CD4-positive, alpha-beta T cell treated with Interleukin-10 for 1 hour (primary cell): Measurements from ENCODE around the gene PTGR3.

Experiments
- DNase-seq: peaks from one replicate; pipeline ENCODE4 v3.0.0-alpha.2; 2020

The PTGR3 gene

GRCh38 chr18:75214332-75214690 lies 5.4 kb upstream of the PTGR3 start:
- DNase-seq: no peak

GRCh38 chr18:75213611-75214331 lies 4.8 kb upstream of the PTGR3 start:
- DNase-seq: no peak

DNA sequence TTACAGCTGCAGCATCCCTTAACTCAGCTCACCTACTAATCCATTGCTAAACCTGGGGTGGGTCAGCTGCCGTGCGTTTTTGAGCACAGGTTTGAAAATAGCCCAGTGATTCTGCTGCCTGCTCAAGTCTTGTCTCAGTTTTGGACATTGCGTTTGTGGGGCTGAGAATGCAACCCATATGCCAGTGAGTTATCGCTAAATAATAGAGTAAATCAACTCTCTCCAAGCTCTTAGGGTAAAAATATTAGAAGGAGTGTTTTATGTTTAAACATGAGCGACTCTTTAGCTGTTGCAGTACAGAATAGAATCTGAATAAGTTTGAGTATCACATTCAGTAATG lies 3.8 kb upstream of the PTGR3 start:
- no peak for DNase-seq

DNA sequence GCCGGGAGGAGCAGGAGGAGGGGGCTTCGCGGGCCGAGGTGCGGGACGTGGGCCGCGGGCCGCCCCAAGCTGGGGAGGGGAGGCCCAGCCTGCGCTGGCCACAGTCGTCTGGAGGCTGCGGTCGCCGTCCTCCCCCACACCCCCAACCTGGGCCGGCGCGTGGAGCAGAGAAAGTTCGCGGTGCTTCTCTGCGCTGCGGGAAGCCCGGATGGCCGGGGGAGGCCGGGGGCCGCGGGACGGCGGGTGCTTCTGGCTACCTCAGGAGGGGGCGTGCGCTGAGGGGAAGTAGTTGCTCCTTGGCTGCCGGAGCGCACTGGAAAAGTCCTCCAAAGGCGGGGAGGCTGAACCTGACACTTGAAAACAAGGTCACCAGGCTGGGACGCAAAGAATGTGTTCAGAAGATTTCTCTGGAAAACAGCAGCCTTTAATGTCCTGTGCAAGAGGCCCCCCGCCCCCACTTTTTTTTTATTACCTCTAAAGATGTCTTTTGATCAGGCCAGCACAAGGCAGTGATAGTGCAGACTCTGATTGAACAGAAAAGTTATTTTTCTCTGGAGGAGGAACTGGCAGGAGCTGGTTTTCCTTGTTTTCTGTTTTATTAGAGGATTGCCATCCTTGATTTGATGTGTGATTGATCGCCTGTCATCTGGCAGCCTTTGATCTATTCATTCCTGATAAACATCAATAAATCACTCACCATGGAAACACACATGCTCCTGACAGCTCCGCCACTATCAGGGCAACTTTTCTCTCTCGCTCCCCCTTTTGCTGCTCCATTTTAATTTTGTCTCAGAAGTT lies 3.2 kb upstream of the PTGR3 start:
- no peak for DNase-seq

DNA sequence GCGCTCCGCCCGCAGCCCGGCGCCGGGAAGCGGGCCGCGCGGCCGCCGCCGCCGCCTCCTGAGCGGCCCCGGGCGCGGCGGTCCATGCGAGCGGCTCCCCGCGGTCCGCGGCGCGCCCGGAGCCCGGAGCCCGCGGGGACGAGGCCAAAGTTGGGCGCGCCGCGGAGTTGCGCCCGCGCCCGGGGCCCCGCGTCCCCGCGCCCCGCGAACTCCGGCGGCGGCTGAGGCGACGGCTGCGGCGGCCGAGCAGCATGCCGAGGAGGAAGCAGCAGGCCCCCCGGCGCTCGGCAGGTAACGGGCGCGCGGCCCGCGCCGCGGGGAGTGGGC lies 2.6 kb upstream of the PTGR3 start:
- no peak for DNase-seq

DNA sequence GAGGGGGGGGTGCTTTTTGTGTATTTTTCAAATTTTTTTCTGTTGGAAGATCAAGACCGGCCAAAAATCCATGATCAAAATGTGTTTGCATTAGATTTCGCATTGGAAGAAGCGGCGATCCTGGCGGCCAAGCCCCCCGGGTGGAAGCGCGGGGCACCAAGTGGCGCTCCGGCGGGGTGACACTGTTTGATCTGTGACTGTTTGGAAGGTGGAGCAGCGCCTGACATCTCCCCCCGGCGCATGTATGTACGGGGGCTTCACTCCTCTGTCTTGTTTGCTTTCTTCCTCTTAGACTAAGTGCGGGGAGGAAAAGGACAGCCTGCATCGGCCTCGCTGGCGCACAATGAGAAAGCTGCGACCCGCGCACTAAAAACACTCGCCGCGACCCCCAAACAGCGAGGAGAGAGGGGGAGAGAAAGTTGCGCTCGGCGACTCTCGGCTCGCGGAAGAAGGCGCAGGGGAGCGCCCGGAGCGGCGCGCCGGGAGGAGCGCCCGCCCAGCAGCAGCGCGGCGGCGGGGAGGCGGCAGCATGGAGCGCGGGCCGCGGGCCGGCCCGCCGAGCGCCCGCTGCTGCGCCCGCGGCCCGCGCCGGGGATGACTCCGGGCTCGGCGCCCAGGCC lies 2.2 kb upstream of the PTGR3 start:
- DNase-seq: peak; percentile 37

DNA sequence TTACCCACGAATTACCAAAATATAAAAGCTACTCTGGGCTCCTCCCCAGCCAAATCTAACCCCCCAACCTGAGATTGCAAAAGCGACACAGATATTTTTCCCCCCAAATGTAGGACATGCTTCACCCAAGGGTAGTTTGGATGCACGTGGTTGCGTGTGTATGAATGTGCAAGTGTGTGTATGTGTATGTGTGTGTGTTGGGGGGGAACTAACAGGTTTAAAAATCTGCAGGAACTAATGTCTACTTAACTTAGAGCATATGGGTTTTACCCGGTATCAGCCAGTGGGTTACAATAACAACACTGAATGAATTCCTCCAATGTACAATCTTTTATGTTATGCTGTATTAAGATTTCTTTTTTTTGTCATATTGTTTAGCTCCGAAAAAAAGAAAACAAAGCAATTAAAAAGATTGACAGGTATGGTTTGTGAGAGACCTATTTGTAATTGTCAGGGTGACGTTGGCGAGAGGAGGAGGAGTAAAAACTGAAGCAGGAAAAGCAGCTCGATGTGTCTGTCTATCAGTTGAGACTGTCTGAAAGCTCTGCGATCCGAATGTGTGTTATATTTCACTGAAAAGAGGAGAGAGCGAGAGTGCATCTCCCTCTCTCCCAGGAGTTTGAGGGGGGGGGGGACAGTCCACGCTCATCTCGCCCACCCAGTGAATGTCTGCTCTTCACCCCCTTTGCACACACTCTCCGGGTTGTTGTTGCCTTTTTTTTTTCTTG lies 1.5 kb upstream of the PTGR3 start, which contains the start of gene TSHZ1:
TSS of gene TSHZ1 (plus strand) at position 524 of the 728 bp plus-strand sequence. CDS start 1,080 bp downstream, outside the sequence.
- DNase-seq: peak; percentile 83

GRCh38 chr18:75209951-75210258 lies 966 bp upstream of the PTGR3 start:
- DNase-seq: no peak

DNA sequence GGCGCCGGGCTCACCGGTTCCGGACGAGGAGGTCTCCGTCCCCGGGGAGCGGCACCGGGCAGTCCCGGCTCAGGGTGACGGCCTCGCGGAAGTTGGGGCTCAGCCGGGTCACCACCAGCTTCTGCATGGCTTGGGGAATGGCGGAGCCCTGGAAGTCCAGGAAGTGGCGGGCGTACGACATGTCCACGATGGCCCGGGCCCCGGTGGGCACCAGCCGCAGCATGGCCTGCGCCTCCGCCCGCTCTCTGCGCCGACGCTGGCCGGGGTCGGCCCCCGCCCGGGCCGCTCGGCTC lies 157 bp downstream of the PTGR3 start:
- no peak for DNase-seq

DNA sequence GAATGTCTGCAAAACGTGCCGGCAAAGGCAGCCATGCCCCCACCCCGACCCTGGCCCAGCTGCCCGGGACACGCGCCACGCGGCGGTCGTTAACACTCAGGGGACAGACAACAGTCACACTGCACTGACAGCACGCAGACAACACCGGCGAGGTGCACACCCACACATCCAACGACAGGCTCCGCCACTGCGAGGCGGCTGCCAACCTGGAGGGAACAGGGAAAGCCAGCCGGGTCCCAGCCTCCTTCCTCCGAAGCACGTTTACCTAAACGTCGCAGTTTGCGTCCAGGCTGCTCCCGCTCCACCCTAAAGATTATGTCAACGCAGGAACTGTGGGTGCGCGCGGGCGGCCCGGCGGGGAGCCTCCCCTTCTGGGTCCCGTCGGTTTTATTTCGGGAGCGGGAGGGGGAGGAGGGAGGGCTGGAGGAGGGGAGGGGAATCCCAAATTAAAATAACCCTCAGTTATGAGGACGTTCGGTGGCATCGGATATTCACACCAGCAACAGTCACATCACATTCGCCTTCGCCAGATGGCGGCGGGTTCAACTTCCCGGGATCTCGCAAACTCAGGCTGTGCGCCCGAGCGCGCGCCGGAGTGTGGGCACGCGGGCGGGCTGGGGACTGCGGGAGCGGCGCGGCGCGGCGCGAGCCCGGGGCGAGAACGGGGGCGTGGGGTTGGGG lies 644 bp downstream of the PTGR3 start:
- DNase-seq: peak; percentile 42

DNA sequence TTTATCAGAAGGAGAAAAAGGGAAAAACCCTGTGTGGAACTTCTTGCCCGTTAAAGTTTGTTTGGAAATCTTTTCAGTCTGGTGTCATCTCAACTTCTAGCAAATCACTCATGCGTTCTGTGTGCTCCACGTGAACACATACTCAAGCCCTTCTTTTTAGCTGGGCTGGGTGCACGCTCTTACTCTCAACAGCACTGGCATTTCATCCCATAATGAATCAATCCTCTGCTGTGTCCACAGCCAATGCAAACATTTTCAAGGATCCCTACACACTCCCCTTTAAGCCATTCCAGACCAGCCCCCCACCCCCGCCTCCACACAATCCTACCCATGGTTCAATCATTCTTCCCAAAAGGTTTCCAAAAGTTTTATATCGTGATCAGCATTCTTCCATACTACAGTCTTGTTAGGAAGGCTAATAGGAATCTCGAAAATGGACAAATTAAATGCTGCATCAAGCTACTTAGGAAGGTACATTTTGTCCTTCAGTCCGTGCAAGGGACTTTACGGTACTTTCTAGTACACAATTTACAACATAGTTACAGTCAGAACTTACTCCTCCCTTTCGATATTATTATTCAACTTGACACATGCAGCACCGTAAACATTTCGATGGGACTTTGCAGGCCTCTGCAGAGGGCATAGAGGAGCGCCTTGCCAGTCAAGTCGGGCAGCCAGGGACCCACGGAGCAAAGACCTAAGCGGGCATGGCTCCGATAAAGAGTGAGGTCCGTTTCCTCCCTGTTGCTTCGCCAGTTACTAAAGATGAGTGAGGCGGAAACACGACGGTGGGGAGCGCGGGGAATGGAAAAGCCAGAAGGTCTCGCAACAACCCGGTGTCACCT lies 1.4 kb downstream of the PTGR3 start:
- peak; percentile 24 for DNase-seq

GRCh38 chr18:75206452-75207309 lies 2.3 kb downstream of the PTGR3 start:
- DNase-seq: no peak

DNA sequence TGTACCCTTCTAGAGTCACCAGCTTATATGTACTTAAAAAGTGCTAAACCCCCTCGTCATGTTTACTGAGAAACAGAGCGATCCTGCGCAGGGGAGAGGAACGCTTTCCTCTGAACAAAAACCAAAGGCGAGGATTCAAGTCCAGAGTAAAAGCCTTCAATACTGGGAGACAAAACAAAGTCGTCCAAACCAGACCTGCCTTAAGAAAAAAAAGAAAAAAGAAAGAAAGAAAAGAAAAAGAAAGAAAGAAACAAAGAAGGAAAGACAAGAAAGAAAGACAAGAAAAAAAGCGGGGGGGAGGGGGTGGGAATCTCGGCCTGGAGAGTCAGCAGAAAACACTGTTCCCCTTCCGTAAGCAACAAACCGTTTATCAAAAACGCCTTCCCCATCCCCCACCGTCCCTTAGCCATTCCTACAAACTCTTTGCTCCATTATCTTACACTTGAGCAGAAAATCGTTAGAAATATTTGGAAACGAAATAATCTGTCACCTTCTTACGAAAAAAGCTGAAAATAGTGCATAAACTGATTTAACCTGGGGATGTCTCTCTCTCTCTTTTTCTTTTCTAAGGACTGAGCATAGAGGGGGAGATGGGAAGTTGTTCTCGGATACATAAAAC lies 3.3 kb downstream of the PTGR3 start:
- no peak for DNase-seq

GRCh38 chr18:75204732-75205513 lies 4.0 kb downstream of the PTGR3 start:
- no peak for DNase-seq

DNA sequence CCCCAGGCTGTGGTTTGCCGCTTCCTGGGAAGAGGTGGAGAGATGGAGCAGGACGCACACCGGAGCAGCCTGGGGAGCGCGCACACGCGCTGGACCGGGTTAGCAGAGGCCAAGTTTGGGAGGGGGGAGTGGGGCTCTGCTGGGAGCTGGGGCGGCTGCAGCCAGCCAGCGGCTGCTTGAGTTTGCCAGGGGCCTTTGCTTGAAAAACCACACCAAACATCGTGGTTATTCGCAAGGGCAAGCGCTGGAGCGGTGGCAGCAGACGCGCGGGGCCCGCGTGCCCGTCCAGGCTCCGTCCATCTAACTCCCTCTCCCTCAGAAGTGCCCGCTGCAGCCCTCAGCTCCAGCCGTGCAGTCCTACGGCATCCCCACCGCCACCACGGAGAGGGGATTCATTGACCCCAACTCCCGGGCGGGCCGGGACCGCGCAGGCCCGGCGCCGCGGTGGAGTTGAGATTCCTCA lies 4.6 kb downstream of the PTGR3 start:
- DNase-seq: no peak

DNA sequence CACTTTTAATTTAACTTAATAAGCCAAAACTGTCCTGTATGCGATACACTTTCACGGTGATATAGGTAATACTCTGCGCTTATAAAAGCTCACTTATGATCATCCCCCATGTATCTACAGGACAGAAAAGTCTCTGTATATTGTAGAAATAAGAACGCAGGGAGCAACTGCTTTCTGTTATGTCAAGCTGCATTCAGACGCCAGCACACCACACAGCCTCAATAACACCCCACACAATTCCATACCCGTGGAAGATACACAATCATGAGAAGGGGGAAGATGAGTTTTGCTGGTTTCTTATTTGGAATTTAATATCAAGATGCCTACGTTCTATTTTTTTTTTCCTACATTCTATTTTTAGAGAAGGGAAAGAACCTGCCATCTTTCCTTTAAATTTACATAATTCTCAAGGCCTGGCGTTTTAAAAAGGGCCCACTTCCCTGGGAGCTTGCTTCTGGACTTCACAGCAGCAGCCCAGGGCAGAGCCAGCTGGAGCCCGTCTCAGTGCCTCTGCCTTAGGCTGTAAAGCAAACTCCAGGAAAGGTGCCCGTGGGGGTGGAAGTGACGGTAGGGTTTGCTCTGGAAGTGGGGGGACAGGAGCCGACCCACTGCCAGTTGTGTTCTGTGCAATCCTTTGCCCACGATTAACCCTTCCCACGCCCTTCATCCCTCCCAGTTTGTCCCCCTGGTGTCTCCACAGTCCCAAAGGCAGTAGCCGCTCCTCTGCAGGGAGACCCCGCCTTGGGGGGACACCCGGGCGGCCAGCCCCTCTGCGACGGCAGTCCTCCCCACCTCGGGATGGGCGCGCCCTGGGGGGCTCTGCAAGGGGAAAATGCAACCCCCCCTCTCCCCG lies 5.3 kb downstream of the PTGR3 start:
- no peak for DNase-seq

DNA sequence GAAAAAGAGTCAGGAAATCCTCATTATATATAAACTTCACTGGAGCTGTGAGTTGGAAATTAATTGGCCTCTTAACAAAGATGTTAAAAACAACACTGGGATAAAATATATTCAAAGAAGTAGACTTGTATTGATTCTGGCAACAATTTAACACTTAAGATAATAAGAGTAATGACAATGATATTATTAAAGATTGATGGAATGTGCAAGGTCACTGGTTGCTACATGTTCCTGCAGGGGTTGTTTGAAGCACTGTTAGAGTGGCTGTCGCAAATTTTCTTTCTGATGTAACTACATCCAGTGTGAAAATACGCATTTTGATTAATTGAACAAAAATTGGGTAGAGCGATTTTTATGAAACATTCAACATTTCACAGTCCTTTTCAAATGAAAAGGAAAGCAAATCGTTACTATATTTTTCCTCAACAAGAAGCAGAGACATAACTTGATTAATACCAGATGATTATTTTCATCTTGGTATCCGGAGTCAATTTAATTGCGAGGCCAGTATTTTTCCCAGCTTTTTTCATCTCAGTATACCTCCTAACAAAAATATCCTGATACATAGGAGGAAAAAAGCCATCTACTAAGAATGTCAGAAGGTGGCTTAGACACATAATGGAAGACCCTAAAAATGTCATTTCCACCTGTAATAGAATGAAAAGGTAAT lies 6.1 kb downstream of the PTGR3 start:
- DNase-seq: no peak
